Ishikawa (cell line): ENCODE results near the gene HELB.

ENCODE experiments used
- EGR1 ChIP-seq: IDR thresholded peaks from 2 replicates; pipeline ENCODE4 v1.6.1; 2012
- YY1 ChIP-seq: IDR thresholded peaks from 2 replicates; pipeline ENCODE4 v1.6.1; 2012; ENCODE audit warnings: low read depth

GRCh38 chr12:66321435-66321834 is 19.1 kb downstream of the HELB start:
- no peak for TF ChIP-seq YY1
- TF ChIP-seq EGR1: no peak
